Transverse colon (tissue), 4 donors: ENCODE results near the gene DNAH7.

Experiments
- CTCF ChIP-seq, 5 experiments: fragments of 200-600 bp in 3 of 5; fragments of 450-650 bp in 2 of 5; sonication (generic) in 3 of 5; IDR thresholded peaks; 1 replicate in 2 of 5; 2 replicates in 3 of 5; pipeline ENCODE4 v1.5.1; 2016 to 2017; ENCODE audit warnings: antibody characterized with exemption in 5 of 5, inconsistent platforms in 3 of 5, mild to moderate bottlenecking in 2 of 5, moderate library complexity in 1 of 5
- EP300 ChIP-seq: sonication (generic); formaldehyde crosslinking; IDR thresholded peaks from one replicate; pipeline ENCODE4 v1.6.1; 2017; ENCODE audit warnings: antibody characterized with exemption, low read depth
- POLR2A ChIP-seq: fragments of 450-650 bp; IDR thresholded peaks from one replicate; pipeline ENCODE4 v1.6.1; 2016; ENCODE audit warnings: antibody characterized with exemption, mild to moderate bottlenecking, moderate library complexity
- POLR2AphosphoS5 ChIP-seq, 3 donors: sonication (generic); formaldehyde crosslinking; IDR thresholded peaks; one replicate each; pipeline ENCODE4 v1.6.1; 2016; ENCODE audit warnings: antibody characterized with exemption in 3 of 3

GRCh38 chr2:195793881-195794280 lies 274.8 kb downstream of the DNAH7 start:
- TF ChIP-seq CTCF (IDR thresholded peaks at IDR 0.05) = no peak
- TF ChIP-seq POLR2A = no peak
- TF ChIP-seq EP300 = no peak
- TF ChIP-seq POLR2AphosphoS5 (IDR thresholded peaks at IDR 0.05) = no peak
